ENCODE results near the gene ADAM33.

ADAM33 gene

DNA sequence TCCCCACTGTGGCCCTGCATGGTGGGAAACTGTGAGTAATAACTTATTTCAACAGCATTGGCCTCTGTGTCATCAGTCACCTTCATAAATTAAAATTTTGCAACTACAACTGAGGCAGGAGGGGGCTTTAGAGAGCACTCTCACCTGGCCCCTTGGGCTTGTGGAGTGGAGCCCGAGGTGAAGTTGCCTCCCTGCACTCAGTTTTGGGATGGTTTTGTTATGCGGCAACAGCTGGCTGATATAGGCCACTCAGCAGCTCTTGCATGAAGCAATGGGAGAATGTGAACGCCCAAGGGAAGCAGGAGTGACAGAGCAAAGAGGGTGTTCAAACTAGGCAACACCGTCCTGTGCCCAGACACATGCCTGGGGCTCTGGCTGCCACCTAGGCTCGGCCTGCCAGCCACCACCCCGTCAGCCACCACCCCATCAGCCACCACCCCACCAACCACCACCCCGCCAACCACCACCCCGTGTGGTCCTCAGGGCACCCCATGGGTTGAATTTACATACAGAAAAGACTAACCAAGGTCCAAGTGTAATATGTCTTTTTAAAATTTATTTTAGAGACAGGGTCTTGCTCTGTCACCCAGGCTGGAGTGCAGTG, 14.3 kb downstream of the ADAM33 start:
- no peak overlapping the region for H3K27ac ChIP-seq
- TF ChIP-seq, protein P1, sequence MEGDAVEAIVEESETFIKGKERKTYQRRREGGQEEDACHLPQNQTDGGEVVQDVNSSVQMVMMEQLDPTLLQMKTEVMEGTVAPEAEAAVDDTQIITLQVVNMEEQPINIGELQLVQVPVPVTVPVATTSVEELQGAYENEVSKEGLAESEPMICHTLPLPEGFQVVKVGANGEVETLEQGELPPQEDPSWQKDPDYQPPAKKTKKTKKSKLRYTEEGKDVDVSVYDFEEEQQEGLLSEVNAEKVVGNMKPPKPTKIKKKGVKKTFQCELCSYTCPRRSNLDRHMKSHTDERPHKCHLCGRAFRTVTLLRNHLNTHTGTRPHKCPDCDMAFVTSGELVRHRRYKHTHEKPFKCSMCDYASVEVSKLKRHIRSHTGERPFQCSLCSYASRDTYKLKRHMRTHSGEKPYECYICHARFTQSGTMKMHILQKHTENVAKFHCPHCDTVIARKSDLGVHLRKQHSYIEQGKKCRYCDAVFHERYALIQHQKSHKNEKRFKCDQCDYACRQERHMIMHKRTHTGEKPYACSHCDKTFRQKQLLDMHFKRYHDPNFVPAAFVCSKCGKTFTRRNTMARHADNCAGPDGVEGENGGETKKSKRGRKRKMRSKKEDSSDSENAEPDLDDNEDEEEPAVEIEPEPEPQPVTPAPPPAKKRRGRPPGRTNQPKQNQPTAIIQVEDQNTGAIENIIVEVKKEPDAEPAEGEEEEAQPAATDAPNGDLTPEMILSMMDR (conservative IDR thresholded peaks at IDR 0.05; ENCODE audit: low read depth), result no peak
- no peak for DNase-seq (ENCODE audit: low spot score)
- POLR2A ChIA-PET (ENCODE audit: low non-redundant PET), result no interaction called here
- CTCF ChIA-PET, result interaction anchor here (1.7 kb wide), 1 partner anchor 9 kb away, joined by 9 read pairs; no protein-coding TSS in a partner anchor

DNA sequence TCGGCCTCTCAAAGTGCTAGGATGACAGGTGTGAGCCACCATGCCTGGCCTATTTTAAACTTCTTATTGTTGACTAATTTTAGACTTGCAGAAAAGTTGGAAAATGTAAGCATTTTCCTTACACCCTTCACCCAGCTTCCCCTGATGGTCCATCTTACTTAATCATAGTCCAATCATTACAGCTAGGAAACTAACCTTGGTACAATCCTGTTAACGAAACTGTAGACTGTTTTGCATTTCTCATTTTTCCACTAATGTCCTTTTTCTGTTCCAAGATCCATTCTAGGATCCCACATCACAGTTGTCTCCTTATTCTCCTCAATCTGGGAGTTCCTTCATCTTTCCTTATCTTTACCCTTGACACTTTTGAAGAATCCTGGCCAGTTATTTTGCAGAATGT, 18.0 kb downstream of the ADAM33 start:
- POLR2A ChIA-PET (ENCODE audit: low non-redundant PET), result interaction anchor here (0.6 kb wide), 1 partner anchor 102 kb away, joined by 13 read pairs; no protein-coding TSS in a partner anchor
- DNase-seq (ENCODE audit: low spot score), result no peak
- TF ChIP-seq, protein P1 (conservative IDR thresholded peaks at IDR 0.05; ENCODE audit: low read depth), result no peak
- H3K27ac ChIP-seq, result no peak overlapping the region
- CTCF ChIA-PET, result interaction anchor here (0.6 kb wide), 1 partner anchor 11 kb away, joined by 4 read pairs; no protein-coding TSS in a partner anchor

DNA sequence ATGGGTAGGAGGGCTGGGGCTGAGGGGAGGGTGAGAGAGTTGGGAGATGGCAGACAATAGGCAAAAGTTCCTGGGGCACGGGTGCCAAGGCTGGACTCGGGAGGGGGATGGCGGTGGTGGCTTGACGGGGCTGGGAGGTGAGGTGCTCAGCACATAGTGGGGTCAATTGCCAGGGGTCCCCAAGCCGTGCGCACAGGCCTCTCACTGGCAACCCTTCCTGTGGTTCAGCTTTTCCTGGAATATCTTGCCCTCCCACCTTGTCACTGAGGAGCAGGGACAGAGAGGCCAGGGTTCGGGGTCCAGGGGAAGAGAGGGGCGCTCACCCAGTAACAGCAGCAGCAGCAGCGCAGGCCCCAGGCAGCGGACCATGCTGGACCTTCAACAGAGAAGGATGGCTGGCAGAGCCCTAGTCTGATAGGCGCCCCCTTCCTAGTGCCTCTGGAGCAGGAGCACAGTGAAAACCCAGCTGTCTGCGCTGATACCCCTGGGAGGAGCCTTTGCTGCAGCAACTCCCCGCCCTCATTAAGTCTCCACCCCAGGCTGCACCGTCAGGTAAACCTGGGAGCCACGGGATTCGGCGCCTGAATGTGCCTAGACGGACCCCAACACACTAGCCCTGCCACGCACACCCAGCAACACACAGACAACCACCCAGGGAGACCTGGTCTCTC, 18.6 kb downstream of the ADAM33 start, which contains the start of gene GFRA4:
TSS of gene GFRA4 (minus strand) at position 369 of the 671 bp plus-strand sequence. CDS start at position 369, 0 bp downstream.
- H3K27ac ChIP-seq, result no peak within 1 kb of the TSS
- ChIA-PET CTCF (interaction anchor here (0.6 kb wide), 1 partner anchor 10 kb away, joined by 4 read pairs; no protein-coding TSS in a partner anchor), POLR2A (ENCODE audit: low non-redundant PET) (interaction anchor here (0.6 kb wide), 1 partner anchor 103 kb away, joined by 13 read pairs; no protein-coding TSS in a partner anchor)
- DNase-seq (ENCODE audit: low spot score), result no peak
- TF ChIP-seq, protein P1 (conservative IDR thresholded peaks at IDR 0.05; ENCODE audit: low read depth), result no peak

DNA sequence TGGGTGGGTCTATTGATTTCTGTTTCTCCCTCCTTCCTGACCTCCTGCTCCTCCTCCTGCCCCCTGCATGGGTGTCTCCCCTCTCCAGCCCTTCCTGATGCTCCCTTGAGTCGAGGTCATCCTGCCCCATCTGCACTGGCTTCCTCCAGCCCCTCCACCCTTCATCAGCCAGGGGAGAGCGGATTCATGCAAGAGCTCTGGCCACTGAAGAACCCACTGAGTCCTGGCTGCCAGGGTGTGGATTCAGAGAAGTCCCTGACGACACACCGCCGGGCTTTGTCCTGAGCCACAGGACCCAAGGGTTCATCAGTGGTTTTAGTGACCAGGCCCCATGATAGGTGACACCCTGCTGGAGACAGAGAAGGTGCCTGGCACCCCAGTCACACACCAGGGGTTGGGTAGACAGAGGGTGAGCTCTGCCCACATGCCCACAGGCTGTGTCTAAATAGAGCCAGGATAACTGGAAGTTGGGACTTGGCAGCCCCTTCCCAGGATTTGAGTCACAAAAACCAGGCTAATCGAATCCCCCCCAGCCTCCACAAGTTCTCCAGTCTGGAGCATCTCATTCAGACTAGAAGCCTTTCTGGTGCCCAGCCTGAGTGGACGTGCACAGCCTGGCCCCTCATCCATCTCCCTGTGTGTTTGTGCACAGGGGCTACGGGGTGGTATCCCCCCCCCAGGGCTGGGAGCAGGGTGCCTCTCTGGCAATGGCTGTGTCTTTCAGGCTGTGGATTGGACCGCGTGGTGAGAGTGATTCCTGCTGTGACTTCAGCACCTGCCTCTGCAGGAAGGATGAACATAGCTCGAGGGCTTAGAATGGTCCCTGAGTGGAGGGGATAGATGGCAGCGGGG, 19.8 kb downstream of the ADAM33 start:
- ChIA-PET POLR2A (ENCODE audit: low non-redundant PET) (no interaction called here), CTCF (no interaction called here)
- TF ChIP-seq, protein P1 (conservative IDR thresholded peaks at IDR 0.05; ENCODE audit: low read depth), result no peak
- no peak overlapping the region for H3K27ac ChIP-seq
- DNase-seq (ENCODE audit: low spot score), result no peak

DNA sequence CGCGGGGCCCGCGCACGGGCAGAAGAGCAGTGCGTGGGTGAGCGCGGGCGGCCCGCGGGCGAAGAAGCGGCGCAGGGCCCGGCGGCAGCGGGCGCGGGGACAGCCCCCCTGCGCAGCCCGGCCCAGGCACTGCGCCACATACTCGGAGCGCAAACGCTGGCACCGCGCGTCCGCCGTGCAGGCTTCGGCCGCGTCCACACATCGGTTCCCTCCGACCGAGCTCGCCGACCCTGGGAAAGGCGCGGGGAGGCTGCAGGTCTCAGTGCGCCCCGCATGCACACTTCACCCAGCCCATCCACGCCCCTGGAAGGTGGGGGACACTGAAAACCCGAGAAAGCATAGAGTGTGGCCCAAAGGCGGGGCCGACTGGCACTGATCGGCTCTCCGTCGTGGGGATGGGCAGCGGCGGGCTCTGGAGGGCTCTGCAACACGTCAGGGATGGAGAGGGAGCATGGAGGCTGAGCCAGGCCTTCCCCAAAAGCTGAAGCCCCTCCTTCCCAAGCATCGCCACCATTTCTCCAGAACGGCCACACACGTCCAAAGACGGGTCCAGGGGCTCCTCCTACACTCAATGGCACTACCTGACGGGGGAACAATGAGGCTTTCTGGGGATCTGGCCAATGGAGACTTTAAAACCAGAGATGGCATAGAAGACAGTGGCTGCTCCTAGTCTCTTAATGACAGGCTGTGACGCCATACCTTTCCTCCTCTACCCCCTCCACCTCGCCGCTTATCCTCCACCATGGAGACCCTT, 20.6 kb downstream of the ADAM33 start:
- TF ChIP-seq, protein P1 (conservative IDR thresholded peaks at IDR 0.05; ENCODE audit: low read depth), result no peak
- ChIA-PET CTCF (no interaction called here), POLR2A (ENCODE audit: low non-redundant PET) (no interaction called here)
- no peak for DNase-seq (ENCODE audit: low spot score)
- no peak overlapping the region for H3K27ac ChIP-seq
